ENCODE results near the gene KCNK2. TPM values are rescaled to one million over a fixed set of nuclear protein-coding genes. Genes with fewer than 3 reads are reported as not detected.
A peak's percentile ranks its signal among the peaks of the same experiment; 100 is the strongest.

KCNK2 gene
- total RNA-seq, 1 experiment from 2014 or later: 5.7 TPM

DNA sequence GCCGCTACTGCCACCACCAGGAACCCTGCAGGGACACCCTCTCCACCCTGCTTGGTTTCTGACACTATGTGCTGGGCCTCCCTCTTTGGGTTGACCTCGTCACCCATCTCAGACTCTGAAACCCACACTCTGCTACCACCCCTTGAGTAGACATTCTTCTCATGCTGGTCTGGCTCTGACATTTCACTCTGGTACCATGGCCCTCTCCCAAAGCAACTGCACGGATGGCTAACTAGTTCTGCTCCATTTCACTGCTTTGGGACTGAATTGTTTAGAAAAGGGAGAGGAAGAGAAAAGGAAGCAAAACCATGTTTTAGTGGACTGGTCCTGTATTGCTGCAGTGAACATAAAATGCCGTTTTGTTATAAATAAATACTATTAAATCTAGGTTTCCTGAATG, 137.8 kb downstream of the KCNK2 start:
- POLR2A ChIA-PET: no interaction called here
- TF ChIP-seq, protein P1, sequence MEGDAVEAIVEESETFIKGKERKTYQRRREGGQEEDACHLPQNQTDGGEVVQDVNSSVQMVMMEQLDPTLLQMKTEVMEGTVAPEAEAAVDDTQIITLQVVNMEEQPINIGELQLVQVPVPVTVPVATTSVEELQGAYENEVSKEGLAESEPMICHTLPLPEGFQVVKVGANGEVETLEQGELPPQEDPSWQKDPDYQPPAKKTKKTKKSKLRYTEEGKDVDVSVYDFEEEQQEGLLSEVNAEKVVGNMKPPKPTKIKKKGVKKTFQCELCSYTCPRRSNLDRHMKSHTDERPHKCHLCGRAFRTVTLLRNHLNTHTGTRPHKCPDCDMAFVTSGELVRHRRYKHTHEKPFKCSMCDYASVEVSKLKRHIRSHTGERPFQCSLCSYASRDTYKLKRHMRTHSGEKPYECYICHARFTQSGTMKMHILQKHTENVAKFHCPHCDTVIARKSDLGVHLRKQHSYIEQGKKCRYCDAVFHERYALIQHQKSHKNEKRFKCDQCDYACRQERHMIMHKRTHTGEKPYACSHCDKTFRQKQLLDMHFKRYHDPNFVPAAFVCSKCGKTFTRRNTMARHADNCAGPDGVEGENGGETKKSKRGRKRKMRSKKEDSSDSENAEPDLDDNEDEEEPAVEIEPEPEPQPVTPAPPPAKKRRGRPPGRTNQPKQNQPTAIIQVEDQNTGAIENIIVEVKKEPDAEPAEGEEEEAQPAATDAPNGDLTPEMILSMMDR (IDR thresholded peaks at IDR 0.05; ENCODE audit: unreplicated experiment): no peak
- no peaks in the 10 kb centered on the region for H3K4me1 Mint-ChIP-seq (ENCODE audit: insufficient read depth, unreplicated experiment)
- BruUV-seq (replicated peaks): no TSS peak
- no peaks in the 10 kb centered on the region for H3K27me3 Mint-ChIP-seq (ENCODE audit: insufficient read depth, unreplicated experiment)
- CTCF ChIA-PET: interaction anchor here (1.0 kb wide), 1 partner anchor 303 kb away, joined by 3 read pairs; no protein-coding TSS in a partner anchor
- no peaks in the 10 kb centered on the region for H3K9me3 Mint-ChIP-seq (ENCODE audit: unreplicated experiment)
- no peak overlapping the region for H3K4me3 Mint-ChIP-seq (ENCODE audit: unreplicated experiment)
- H3K27ac Mint-ChIP-seq (ENCODE audit: low read depth, unreplicated experiment): no peak overlapping the region
- no peak for DNase-seq (ENCODE audit: unreplicated experiment)
- H3K36me3 Mint-ChIP-seq (ENCODE audit: insufficient read depth, unreplicated experiment): no peaks in the 10 kb centered on the region
- intact Hi-C loops (cut with micrococcal nuclease): no loop called here

DNA sequence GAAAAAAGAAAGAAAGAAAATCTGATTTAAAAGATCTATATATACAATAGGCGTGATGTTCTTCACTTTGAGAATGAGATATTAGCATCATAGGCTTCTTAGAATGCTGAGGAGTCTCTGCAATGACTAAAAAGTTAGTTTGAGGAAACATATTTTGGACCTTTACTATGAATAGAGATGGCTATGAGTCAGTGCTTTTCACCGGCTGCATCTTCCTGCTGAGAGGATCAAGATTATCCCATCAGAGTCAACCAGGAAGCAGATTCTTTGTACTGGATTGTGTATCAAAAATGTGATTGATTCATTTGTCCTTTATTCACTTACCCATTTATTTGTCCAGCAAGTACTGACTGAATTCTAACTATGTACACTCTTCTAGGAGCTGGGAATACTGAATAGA, 144.2 kb downstream of the KCNK2 start:
- Mint-ChIP-seq H3K9me3 (ENCODE audit: unreplicated experiment) (no peaks in the 10 kb centered on the region), H3K36me3 (ENCODE audit: insufficient read depth, unreplicated experiment) (no peaks in the 10 kb centered on the region), H3K27me3 (ENCODE audit: insufficient read depth, unreplicated experiment) (no peaks in the 10 kb centered on the region), H3K4me3 (ENCODE audit: unreplicated experiment) (no peak overlapping the region), H3K27ac (ENCODE audit: low read depth, unreplicated experiment) (no peak overlapping the region), H3K4me1 (ENCODE audit: insufficient read depth, unreplicated experiment) (no peaks in the 10 kb centered on the region)
- TF ChIP-seq, protein P1 (IDR thresholded peaks at IDR 0.05; ENCODE audit: unreplicated experiment): no peak
- ChIA-PET POLR2A (no interaction called here), CTCF (interaction anchor here (0.7 kb wide), 1 partner anchor 106 kb away, joined by 3 read pairs; no protein-coding TSS in a partner anchor)
- no peak for DNase-seq (ENCODE audit: unreplicated experiment)
- BruUV-seq (replicated peaks): no TSS peak
- intact Hi-C loops (cut with micrococcal nuclease): no loop called here

DNA sequence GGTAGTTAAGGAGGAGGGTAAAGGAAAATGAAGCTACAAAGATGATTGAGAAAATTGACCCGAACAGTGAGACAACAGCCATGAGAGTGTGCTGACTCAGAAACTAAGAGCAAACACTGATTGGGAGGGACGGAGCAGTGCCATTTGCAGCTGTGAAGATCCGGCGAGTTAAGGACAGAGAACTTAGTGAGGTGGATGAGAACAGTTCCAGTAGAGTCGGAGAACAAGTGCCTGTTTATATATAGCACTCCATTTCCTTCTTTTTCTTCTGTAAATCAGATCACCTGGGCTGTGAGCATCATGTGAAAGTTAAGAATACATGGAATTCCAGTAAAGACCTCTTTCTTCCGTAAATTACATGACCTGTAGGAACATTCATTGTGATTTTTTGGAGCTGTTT, 145.7 kb downstream of the KCNK2 start:
- H3K4me3 Mint-ChIP-seq (ENCODE audit: unreplicated experiment): no peak overlapping the region
- H3K9me3 Mint-ChIP-seq (ENCODE audit: unreplicated experiment): no peaks in the 10 kb centered on the region
- H3K27ac Mint-ChIP-seq (ENCODE audit: low read depth, unreplicated experiment): no peak overlapping the region
- intact Hi-C loops (cut with micrococcal nuclease): no loop called here
- TF ChIP-seq, protein P1 (IDR thresholded peaks at IDR 0.05; ENCODE audit: unreplicated experiment): no peak
- no peak for DNase-seq (ENCODE audit: unreplicated experiment)
- no peaks in the 10 kb centered on the region for H3K27me3 Mint-ChIP-seq (ENCODE audit: insufficient read depth, unreplicated experiment)
- H3K4me1 Mint-ChIP-seq (ENCODE audit: insufficient read depth, unreplicated experiment): no peaks in the 10 kb centered on the region
- no TSS peak for BruUV-seq (replicated peaks)
- POLR2A ChIA-PET: interaction anchor here (0.6 to 1.4 kb wide), 4 partner anchors 12 to 248 kb away, joined by 3 to 4 read pairs (median 3); no protein-coding TSS in a partner anchor
- no peaks in the 10 kb centered on the region for H3K36me3 Mint-ChIP-seq (ENCODE audit: insufficient read depth, unreplicated experiment)
- CTCF ChIA-PET: interaction anchor here (0.6 to 1.6 kb wide), 2 partner anchors 11 to 43 kb away, joined by 3 to 4 read pairs; no protein-coding TSS in a partner anchor

DNA sequence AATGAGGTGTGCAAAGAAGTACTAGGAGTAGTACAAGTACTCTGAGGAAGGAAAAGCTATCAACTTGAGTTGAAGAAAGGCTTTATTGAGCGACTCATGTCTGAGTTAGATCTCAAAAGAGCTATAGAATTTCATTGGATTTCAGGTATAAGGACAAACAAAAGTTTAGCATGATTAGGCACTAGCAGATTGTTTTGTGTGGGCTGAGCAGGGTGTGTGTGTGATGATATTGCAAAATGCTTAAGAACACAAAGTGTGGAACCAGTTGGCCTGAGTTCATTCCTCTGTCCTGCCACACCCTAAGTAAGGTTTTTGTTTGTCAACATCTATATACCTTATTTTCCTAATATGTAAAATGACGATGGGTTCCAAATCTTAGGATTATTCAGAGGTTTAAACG, 158.9 kb downstream of the KCNK2 start:
- Mint-ChIP-seq H3K36me3 (ENCODE audit: insufficient read depth, unreplicated experiment) (no peaks in the 10 kb centered on the region), H3K4me3 (ENCODE audit: unreplicated experiment) (no peak overlapping the region), H3K9me3 (ENCODE audit: unreplicated experiment) (no peaks in the 10 kb centered on the region), H3K27me3 (ENCODE audit: insufficient read depth, unreplicated experiment) (no peaks in the 10 kb centered on the region), H3K27ac (ENCODE audit: low read depth, unreplicated experiment) (peak overlapping the region; percentile 72), H3K4me1 (ENCODE audit: insufficient read depth, unreplicated experiment) (peaks cover 18% of the 10 kb centered on the region)
- intact Hi-C loops (cut with micrococcal nuclease): no loop called here
- no TSS peak for BruUV-seq (replicated peaks)
- ChIA-PET CTCF (interaction anchor here (2.4 kb wide), 1 partner anchor 8 kb away, joined by 6 read pairs; no protein-coding TSS in a partner anchor), POLR2A (no interaction called here)
- peak; percentile 27 for DNase-seq (ENCODE audit: unreplicated experiment)
- TF ChIP-seq, protein P1 (IDR thresholded peaks at IDR 0.05; ENCODE audit: unreplicated experiment): no peak
